IPS DF 4.7 (cell line): ENCODE data around the gene CD300E.

ENCODE experiments used
- DNase-seq: peaks from one replicate; pipeline ENCODE4 v3.0.0-alpha.2; 2013; ENCODE audit warnings: low spot score; ENCODE audit errors: extremely low read depth

Gene CD300E, protein sequence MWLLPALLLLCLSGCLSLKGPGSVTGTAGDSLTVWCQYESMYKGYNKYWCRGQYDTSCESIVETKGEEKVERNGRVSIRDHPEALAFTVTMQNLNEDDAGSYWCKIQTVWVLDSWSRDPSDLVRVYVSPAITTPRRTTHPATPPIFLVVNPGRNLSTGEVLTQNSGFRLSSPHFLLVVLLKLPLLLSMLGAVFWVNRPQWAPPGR

DNA sequence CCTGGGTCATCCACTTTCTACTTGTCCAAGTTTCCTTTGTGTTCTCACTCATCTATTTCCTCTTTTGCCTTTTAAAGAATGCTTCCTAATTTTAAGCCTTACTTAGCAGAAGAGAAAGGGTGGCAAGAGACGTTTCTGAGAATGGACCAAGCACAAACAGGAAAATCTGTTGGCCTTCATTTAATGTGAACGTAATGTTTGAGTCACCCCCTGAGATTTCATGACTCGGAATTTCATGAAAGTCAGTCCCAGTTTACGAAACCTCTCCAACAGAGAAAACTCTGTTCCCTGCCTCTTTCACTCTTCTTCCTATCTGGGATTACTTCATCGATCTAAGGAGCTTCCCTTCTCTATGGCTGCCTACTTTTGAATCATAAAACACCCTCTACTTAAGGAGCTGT lies at the start of gene CD300E:
Gene CD300E (minus strand): TSS at position 46 of the 401 bp plus-strand sequence. CDS start 117 bp downstream, outside the sequence.
- no peak for DNase-seq

- DNase-seq = peak; percentile 81
Observed at GRCh38 chr17:74671031-74671771, 47.7 kb upstream of the CD300E start.

GRCh38 chr17:74670329-74670728 lies 46.8 kb upstream of the CD300E start:
- DNase-seq = no peak

DNA sequence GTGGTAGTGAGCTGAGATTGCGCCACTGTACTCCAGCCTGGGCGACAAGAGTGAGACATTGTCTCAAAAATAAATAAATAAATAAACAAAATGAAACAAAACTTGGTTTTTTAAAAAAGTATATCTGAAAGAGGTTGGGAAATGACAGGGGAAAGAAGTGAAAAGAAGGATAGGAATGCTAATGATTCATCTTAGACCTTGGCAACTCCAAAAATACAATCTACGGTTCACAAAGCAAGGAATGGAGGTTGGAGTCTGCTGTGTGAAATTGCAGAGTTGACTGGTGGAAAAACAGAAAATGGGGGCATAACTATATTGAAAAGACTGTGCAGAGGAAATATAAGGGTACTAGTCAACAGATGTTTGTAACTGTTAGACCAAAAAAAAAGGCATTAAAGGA lies 40.0 kb upstream of the CD300E start:
- DNase-seq = no peak

DNA sequence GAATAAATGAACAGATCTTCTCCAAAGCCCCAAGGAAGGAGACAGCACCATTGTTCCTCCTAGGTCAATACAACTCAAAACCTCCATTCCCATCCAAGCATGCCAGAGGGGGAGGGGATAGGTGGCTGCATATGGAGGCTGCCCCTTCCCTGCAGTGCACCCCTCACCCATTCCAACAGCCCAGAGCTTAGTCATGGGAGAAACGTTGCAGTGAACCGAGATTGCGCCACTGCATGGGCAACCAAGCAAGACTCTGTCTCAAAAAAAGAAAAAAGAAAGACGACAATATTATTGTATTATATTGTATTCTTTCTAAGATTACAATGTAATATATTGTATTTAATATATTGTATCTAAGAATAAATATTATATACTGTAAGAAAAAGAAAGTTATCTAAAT lies 36.4 kb upstream of the CD300E start:
- no peak for DNase-seq

DNA sequence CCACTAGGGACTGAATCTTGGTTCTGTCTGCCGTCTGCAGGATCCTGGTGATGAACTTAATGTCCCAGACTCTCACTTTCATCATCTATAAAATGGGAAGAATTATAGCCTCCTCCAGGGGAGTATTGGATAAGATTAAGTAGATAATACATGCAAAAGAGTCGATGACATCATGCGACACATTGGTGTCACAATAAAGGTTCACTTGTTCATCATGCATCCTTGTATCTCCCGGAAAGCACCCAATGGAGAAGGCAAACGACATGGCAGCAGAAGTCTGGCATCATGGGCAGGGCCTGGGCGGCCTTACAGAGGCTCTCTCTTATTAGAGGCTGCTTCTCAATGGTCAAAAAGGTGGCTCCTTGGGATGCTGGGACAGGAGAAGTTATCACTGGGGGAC lies 35.1 kb upstream of the CD300E start:
- DNase-seq = no peak

GRCh38 chr17:74654742-74655141 lies 31.2 kb upstream of the CD300E start:
- no peak for DNase-seq

DNA sequence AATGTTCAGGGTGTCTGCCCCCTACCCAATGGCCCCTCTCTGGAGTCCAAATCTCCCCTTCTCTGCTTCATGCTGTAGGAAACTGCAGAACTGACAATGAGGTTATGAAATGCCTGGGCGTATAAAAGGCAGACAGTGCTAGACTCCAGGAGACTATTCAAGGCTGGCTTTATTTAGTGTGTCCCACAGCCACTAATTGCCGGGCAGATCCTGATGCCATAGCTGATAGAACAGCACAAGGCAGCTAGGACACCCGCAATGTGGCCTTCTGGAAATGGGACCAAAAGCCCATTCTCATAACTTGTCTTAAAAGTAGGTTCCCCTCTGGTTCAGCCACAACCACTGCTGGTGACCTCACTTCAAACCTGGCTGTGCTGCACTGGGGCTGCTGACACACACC lies 28.5 kb upstream of the CD300E start:
- no peak for DNase-seq

- DNase-seq = no peak
Observed at GRCh38 chr17:74649909-74650308, 26.4 kb upstream of the CD300E start.

GRCh38 chr17:74647871-74648672 lies 24.5 kb upstream of the CD300E start:
- no peak for DNase-seq

GRCh38 chr17:74646231-74646630 lies 22.7 kb upstream of the CD300E start:
- no peak for DNase-seq

- DNase-seq = no peak
Observed at GRCh38 chr17:74645010-74645409, 21.5 kb upstream of the CD300E start.

DNA sequence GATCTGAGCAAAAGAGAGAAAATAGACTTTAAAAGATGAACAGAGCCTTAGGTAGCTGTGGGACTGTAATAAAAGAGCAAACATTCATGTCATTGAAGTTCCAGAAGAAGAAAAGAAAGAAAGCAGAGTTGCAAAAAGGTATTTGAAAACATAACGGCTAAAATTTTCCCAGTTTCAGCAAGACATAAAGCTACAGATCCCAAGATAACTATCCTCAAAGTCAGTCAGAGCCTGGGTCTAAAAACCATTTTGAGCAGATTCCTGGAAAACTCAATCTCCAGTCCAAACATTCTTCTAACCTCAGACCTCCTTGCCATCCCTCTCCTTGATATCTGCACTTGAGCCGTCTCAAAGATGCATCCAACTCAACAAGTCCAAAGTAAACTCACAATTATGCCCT lies 20.9 kb upstream of the CD300E start:
- no peak for DNase-seq

DNA sequence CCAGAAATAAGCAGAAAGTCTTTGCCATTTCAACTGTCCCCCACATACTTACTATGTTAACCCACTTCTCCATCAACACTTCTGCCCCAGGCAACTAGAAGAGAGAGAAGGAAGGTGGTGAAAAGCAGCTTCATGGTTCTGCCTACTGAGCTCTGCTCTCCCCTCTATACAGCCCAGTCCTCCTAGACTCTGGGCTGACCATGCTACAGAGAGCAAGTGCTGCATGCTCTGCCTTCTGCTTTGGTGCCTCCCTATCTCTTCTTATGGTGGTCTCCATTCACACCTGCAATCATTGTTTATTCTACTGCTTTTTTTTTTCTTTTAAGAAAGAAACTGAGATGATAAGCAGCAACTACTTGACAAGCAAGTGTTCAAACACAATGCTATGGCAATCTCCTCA lies 20.3 kb upstream of the CD300E start:
- no peak for DNase-seq

DNA sequence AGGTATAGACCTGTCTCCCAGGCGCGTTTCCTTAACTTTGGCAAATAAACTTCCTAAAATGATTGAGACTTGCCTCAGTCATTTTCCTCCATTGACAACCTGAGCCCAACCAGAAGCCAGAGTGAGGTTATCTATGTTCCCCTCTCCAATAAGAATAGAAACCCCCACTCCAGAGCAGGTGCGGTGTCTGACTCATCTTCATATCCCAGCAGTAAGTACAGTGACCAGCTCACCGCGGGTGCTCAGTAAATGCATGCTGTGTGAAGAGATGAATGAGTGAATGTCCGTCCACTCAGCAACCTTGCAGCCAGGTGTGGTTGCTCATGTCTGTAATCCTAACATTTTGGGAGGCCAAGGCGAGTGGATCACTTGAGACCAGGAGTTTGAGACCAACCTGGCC lies 19.5 kb upstream of the CD300E start:
- no peak for DNase-seq

- DNase-seq = no peak
Observed at GRCh38 chr17:74642556-74642955, 19.0 kb upstream of the CD300E start.

DNA sequence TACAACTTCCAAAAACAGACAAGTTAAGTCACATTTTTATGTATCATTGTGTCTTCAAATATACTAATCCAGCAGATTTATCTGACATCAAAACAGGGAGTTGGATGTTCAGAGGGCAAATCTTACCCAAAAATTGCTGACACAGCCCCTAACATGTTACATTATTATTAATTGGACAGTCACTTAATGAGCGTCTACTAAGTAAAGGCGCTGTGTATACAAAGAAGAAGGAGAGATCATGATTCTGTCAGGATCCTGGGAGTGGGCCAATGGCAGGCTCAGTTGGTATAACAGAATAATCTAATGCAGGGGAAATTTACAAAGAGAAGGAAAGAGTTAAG lies 18.4 kb upstream of the CD300E start:
- DNase-seq = no peak

DNA sequence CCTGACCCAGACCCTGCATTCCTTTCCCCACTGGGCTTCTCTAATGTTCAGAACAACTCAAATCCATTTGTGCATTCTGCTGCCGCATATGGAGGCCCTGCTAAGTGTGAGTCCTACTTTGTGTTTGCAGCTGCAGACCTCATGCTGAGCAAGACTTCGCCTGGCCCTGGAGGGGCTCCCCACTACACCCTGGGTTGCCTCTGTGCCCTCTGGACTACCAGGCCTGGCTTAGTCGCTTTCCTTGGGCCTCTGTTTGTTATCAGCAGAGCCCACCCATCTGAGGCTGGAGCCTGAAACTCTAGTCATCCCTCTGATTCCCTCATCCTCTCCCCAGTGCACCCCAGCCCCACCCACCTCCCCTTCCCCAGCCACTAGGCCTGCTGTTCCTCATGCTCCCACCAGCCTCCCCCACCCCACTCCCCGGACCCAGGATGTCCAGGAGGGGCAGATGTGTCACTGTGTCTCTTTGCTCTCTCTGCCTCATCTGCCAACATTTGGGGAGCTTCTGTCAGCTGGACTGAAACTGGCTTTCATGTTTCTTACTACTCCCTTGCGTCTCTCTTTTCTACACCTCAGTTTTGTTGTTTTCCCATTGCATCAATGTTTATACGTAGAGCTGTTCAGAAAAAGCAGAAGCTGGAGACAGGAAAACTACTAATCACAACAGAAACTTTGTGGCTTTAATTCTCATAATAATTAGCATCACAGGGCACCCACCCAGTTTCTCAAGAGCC lies 17.9 kb upstream of the CD300E start:
- DNase-seq = no peak

DNA sequence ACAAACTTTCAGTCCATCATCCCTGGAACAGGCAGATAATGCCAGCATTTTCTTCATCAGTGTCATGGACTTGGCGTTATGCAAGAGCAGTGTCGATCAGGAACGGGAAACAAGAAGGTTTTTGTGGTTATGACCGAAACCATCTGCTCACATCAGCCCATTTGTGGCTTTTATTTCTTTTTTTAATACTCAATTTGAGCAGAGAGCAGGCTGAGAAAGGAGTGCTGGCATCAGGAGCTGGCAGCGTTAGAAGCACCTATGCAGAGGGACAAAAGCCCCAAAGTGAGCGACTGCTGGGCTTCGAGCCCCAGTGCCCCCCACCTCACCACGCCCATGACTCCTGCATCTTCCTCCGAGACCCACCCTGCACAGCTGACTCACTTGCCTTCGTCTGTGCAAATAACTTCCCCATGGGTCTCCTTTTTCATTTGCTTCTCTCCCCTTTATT lies 16.2 kb upstream of the CD300E start:
- no peak for DNase-seq

DNA sequence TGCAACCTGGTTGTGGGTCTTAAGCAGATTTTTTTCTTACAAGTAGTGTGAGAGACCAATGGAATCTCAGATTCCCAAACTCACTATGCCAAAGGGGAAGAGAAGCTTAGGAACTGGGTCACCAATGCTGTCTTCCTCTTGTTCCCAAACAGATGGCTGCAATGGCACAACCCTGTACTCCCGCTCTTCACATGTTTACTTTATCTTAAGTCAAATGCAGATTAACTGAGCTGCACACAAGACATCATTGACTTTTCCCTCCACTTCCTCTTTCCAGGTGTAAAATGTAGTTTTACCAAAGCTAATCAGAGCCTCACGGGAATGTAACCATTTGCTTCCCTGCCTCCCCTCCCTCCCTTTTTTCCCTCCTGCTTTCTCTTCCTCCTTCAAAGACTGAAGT lies 14.4 kb upstream of the CD300E start:
- no peak for DNase-seq

DNA sequence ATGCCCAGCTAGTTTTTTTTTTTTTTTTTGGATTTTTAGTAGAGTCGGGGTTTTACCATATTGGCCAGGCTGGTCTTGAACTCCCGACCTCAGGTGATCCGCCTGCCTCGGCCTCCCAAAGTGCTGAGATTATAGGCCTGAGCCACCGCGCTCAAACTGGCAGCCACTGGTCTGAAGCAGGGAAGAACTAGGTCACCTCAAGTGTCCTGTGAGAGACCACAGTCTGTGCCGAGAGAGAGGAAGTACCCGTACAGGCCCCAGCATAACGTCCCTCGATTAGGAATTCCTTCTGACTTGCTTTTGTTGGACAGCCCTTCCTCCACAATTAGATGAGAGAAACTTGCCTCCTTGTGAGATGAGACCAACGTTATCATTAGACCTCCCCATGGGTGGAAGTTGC lies 13.7 kb upstream of the CD300E start:
- no peak for DNase-seq
